HG03159 (cell line): ENCODE measurements around the gene GNG14.
"Not testable (repeated sequence)": the region's sequence is repeated elsewhere in the genome, so short reads cannot be mapped to it uniquely, and the experiment has no call there.

Experiments
- ATAC-seq: cut with Tn5 transposase; IDR thresholded peaks from one replicate; pipeline ENCODE4 v1.9.1; 2021; ENCODE audit warnings: mild to moderate bottlenecking, moderate library complexity; ENCODE audit not compliant: unreplicated experiment

GNG14 gene

GRCh38 chr19:12666265-12667048, 21.3 kb upstream of the GNG14 start, which contains the start of the genes MAN2B1 and WDR83:
Gene MAN2B1, minus strand, starts transcription at chr19:12666742. Its CDS starts 41 bp downstream, at chr19:12666701.
Gene WDR83, plus strand, starts transcription at chr19:12666807. Its CDS starts 2,984 bp downstream, at chr19:12669791.
- ATAC-seq: peak; percentile 35

DNA sequence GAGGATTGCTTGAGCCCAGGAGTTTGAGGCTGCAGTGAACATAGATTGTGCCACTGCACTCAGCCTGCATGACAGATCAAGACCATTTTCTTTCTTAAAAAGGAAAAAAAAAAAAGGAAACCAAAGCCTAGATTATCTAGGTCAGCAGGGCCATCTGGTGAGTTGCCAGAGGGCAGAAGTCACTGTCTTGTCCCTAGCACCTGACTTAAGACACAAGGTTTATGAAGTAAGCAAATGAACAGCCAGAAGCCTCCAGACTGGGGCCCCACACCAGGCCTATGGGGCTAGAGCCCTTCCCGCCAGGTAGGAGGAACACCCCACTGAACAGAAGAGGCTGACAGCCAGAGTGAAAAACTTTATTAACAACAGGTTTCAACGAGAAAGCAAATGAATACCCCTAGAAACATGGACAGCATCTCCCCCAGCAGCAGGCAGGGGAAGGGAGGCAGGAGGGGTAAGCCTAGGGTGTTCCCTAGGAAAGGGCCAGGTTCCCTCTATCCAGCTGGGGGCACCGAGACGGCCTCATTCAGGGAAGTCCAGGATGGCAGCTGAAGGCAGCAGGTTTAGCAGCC, 20.0 kb upstream of the GNG14 start:
- ATAC-seq: no peak

DNA sequence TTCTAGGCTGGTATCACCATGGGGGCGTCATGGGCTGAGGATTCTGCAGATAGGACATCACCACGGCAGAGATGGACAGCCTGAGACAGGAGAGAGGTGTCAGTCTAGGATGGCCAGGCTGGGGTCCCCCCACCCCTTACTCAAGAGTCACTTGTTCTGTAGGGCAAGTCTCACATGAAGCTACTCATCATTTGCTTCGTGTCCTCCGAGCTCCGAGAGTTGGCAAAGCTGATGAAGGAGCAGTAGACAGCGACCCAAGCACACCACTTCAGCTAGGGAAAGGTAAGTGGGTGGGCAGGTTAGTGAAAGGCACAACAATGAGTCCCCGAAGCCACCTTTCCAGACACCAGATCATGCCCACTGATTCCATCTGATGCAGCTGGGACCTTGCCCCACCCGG, 19.5 kb upstream of the GNG14 start:
- no peak for ATAC-seq

GRCh38 chr19:12668932-12669269, 18.9 kb upstream of the GNG14 start:
- no peak for ATAC-seq

GRCh38 chr19:12669270-12670158, 18.3 kb upstream of the GNG14 start:
- no peak for ATAC-seq

DNA sequence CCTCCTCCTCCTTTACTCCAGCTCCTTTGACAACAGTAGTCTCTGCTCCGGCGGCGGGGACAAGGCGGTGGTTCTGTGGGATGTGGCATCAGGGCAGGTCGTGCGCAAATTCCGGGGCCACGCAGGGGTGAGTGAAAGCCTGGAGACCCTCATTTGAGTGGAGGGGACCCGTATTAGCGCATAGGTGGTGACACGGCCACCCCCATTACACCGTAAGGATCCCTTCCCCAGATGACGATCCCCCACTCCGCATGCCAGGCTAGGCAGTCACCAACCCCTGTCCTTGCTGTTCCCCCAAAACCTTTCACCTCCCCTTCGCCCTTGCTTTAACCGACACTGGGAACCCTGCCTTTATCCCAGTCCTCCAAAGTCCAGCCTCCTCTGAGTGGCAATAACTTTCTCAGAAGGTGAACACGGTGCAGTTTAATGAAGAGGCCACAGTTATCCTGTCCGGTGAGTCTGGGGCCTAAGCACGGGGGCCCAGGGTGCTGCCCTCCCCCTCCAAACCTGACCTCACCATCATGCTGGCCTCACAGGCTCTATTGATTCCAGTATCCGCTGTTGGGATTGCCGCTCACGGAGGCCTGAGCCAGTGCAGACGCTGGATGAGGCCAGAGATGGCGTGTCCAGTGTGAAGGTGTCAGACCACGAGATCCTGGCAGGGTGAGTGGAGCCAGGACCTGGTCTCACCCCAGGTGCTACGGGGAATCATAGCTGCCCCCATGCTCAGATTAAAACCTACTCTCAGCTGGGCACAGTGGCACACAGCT, 17.5 kb upstream of the GNG14 start:
- ATAC-seq: no peak

DNA sequence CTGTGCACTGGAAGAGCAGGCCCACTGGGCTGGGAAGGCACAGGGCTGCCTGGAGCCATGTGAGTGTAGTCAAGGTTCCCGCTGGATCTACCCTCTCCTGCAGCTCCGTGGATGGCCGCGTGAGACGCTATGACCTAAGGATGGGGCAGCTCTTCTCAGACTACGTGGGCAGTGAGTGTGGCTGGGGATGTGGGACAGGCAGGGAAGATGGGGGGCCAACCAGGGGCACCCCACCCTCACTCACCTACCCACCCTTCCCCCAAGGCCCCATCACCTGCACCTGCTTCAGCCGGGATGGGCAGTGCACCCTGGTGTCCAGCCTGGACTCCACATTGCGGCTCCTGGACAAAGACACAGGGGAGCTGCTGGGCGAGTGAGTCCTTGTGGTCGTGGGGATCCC, 15.1 kb upstream of the GNG14 start:
- no peak for ATAC-seq

GRCh38 chr19:12675399-12675798, 12.4 kb upstream of the GNG14 start:
- ATAC-seq: no peak

GRCh38 chr19:12675940-12676339, 11.9 kb upstream of the GNG14 start:
- ATAC-seq: no peak

DNA sequence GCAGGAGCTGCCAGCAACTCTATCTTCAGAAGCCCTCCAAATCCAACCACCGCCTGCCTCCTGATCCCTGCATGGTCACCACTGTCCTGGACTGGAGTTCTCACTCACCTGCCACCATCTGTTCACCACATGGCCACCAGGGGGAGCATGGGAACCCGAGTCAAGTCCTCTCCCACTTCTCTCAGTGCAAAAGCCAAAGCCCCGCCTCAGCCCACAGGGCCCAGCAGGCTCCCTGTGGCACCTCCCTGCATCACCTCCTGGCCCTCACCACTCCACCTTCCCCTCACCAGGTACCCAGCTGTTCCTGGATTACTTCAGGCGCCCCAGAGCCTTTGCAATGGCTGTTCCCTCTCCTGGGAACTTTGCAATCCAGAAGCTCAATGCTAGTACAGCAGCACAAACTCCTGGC, 11.4 kb upstream of the GNG14 start:
- ATAC-seq: no peak

DNA sequence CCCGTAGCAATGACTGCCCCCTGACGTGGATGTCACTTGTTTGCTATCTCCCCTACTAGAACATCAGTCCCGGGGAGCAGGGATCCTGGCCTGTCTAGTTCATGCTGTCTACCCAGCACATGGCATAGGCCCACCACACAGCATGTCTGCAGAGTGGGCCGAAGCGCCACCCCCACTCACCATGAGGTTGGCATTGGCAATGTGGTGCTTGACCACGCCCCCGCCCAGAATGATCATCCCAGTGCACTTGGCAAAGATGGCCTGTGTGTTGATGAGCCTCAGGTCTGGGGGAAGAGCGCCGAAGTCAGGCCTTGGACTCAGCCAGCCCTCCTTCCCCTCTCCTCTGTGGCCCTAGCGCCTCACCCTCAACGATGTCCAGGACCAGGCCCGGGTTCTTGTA, 10.9 kb upstream of the GNG14 start:
- no peak for ATAC-seq

GRCh38 chr19:12678039-12678438, 9.8 kb upstream of the GNG14 start:
- ATAC-seq: not testable (repeated sequence)

DNA sequence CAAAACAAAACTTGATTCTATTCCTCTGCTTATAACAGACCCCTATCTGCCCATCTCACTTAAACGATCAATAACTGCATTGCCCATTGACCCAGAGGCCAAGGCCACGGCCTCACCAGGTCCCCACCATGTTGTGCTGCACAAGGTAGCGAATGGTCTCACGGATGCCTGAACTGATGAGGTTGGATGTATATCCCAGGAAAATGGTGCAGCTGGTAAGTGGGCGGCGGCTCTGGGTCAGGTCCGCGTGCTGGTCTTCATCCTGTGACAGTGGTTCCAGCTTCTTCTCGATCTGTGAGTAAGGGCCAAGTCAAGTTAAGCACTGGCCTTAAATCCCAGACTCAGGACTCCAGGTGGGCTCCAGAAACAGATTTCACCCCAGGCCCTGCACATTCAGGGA, 7.8 kb upstream of the GNG14 start:
- ATAC-seq: no peak

DNA sequence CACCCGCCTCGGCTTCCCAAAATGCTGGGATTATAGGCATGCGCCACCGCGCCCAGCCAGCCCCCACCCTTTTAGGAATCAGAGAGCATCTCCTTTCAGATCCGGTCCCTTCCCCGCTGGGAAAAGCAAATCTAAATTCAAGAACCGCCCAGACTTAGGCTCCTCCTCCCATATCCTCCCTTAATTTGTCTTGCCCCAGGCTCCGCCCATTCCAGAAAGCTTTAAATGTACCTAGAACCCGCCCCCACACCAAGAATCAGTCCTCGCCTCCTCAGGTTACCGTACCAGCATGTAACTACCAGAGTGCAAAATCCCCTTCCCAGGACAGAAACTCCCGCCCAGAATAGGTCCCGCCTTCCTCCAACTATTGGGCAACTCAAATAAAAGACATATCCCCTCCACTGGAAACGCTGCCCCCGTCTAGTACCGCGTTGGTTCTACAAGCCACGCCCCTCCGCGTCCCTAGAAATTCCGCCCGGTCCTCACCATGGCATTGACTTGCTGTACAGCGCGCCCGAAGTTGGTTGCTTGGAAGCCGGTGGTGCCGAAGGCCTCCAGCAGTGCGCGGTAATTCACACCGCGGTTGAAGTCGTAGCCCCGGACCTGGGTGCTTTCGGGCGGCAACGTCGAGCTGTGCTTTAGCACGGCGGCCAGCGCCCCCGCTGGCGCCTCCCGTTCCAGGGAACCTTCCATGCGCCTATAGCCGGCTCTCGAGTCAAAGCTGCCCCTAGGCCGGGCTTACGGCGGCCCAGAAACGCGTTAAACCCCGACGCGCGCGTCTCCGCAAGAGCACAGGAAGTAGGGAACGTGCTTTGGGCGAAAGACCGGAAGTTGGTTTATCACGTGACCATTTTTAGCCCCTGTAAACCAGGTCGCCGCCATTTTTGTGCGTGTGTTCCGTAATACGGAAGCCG, 6.5 kb upstream of the GNG14 start, which contains the start of gene DHPS:
Gene DHPS, minus strand, starts transcription at position 807 of the 914 bp plus-strand sequence. Its CDS starts 114 bp downstream, at position 693.
- peak; percentile 60 for ATAC-seq

DNA sequence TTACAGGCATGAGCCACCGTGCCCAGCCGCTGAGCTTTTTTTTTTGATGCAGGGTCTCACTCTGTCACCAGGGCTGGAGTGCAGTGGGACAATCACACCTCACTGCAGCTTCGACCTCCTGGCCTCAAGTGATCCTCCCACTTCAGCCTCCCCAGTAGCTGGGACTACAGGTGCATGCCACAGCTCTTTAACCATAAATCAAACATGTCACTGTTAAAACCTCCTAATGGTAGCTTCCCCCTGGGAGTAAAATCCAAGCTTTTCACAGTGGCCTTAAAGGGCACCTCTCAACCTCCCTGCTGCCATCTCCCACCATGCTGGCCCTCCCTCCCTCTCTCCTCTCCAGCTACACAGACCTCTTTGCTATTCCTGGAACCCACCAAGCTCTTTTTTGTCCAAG, 2.0 kb upstream of the GNG14 start:
- ATAC-seq: no peak

DNA sequence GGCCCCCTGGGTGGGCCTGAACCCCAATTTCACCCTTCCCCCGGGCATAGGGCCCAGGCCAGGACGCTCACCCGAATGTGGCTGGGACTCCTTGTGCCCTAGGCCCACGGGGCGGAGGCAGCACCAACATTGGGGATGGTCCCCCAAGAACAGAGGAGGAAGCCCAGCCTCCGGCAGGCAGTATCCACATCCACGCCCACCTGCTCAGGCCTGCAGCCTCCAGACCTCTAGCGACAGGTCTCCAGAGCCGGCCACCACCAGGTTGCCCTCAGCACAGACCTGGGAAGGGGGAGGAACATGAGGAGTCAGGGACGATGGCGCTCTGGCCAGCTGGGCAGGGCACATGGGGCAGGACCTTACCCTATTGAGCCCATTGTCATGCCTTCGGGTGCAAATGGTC, 1.2 kb downstream of the GNG14 start:
- no peak for ATAC-seq

DNA sequence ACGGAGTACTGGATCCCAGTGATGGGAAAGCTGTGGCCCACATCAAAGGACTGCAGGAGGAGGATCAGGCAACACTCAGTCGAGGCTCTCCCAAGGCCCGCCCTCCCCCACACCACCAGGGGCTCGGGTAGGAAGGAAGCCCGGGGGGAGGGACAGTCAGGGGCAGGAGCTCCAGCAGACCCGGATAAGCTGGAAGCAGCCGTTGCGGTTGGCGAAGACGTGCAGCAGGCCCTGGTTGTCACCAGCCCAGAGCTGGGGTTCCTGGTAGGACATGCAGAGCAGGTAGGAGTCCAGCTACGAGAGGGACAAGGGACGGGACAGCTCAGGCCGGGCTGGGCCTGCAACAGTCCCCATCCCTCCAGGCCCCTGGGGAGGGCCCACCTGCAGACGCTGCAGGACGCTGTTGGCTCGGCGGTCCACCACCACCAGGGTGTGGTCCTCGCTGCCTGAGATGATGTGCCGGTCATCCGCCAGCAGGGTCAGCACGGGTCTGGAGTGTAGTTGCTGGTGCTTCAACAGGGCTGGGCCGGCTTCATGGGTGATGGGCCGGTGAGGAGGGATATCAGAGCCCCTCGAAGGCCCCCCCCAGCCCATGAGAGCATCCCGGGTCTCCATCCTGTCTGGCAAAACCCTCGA, 1.9 kb downstream of the GNG14 start:
- no peak for ATAC-seq

- ATAC-seq: no peak
These were observed 5.2 kb downstream of the GNG14 start for GRCh38 chr19:12692960-12693359.

GRCh38 chr19:12694641-12695040, 6.8 kb downstream of the GNG14 start:
- no peak for ATAC-seq
